Kidney epithelial cell (primary cell): ENCODE results near the gene PUSL1. TPM values are rescaled to one million over a fixed set of nuclear protein-coding genes. Genes with fewer than 3 reads are reported as not detected.

Experiments used
- DNase-seq: peaks from one replicate; pipeline ENCODE4 v3.0.0-alpha.2; 2010; ENCODE audit warnings: low read depth
- H3K27me3 ChIP-seq: 2 replicates; pipeline ENCODE4 v1.6.0; 2011; ENCODE audit warnings: low read length; ENCODE audit not compliant: control insufficient read depth, insufficient read depth
- H3K36me3 ChIP-seq: 2 replicates; pipeline ENCODE4 v1.5.1; 2011; ENCODE audit warnings: low read length; ENCODE audit not compliant: control insufficient read depth, insufficient read depth
- H3K4me3 ChIP-seq: 2 replicates; pipeline ENCODE4 v1.5.1; 2011; ENCODE audit warnings: low read depth, mild to moderate bottlenecking, control low read depth, low read length
- total RNA-seq: library from RNA; depleted of rRNA; stranded (reverse); fragments of >200 nt; gene quantifications from 2 replicates; pipeline ENCODE4 v1.2.3, GENCODE V29; 2015
- TF ChIP-seq, protein P1 (sequence below): IDR thresholded peaks from 2 replicates; pipeline ENCODE4 v1.5.1; 2011; ENCODE audit warnings: mild to moderate bottlenecking, moderate library complexity, low read length, control low read depth, inconsistent platforms; ENCODE audit not compliant: insufficient read depth, poor library complexity, severe bottlenecking

Gene PUSL1
- total RNA-seq, 1 donor from 2014 or later: 45.1 TPM

DNA sequence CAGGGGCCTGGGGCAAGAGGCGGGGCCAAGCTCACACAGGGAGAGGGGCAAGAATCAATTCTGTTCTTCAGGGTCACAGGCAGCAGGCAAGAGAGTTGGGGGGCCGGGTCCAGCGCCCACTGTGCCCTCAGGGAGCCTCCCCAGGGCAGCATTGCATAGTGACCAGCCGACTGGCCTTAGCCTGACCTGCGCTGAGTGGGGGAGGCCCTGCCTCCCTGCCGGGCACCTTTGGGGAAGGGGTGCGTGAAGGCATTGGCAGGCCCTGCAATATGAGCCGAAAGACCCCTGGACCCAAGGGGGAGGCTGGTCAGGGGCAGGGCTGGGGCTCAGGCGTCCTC lies 16.0 kb upstream of the PUSL1 start:
- Histone ChIP-seq H3K27me3 (peaks cover 10% of the 10 kb centered on the region), H3K36me3 (no peaks in the 10 kb centered on the region), H3K4me3 (no peak overlapping the region)
- TF ChIP-seq, protein P1, sequence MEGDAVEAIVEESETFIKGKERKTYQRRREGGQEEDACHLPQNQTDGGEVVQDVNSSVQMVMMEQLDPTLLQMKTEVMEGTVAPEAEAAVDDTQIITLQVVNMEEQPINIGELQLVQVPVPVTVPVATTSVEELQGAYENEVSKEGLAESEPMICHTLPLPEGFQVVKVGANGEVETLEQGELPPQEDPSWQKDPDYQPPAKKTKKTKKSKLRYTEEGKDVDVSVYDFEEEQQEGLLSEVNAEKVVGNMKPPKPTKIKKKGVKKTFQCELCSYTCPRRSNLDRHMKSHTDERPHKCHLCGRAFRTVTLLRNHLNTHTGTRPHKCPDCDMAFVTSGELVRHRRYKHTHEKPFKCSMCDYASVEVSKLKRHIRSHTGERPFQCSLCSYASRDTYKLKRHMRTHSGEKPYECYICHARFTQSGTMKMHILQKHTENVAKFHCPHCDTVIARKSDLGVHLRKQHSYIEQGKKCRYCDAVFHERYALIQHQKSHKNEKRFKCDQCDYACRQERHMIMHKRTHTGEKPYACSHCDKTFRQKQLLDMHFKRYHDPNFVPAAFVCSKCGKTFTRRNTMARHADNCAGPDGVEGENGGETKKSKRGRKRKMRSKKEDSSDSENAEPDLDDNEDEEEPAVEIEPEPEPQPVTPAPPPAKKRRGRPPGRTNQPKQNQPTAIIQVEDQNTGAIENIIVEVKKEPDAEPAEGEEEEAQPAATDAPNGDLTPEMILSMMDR: no peak
- DNase-seq: no peak

DNA sequence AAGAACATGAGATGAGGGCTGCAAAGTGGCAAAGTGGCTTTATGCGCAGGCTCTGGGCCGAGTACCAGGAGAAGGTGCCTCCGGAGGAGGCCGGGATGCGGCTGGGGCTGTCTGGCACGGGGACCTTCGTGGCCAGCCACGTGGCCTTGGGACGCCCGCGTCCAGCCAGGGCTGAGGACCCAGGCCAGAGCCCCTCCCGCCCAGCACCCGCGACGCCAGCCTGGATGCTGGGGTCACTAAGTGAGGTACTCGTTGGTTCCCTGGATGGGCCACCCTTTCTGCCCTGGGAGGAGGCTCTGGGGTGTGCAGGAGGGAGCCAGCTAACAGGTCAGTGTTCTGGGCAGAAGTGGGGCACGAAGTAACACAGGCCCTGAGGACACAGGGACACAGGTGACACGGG lies 15.5 kb upstream of the PUSL1 start:
- DNase-seq: no peak
- H3K27me3 ChIP-seq: peaks cover 5% of the 10 kb centered on the region
- H3K4me3 ChIP-seq: no peak overlapping the region
- no peaks in the 10 kb centered on the region for H3K36me3 ChIP-seq
- TF ChIP-seq, protein P1: no peak

DNA sequence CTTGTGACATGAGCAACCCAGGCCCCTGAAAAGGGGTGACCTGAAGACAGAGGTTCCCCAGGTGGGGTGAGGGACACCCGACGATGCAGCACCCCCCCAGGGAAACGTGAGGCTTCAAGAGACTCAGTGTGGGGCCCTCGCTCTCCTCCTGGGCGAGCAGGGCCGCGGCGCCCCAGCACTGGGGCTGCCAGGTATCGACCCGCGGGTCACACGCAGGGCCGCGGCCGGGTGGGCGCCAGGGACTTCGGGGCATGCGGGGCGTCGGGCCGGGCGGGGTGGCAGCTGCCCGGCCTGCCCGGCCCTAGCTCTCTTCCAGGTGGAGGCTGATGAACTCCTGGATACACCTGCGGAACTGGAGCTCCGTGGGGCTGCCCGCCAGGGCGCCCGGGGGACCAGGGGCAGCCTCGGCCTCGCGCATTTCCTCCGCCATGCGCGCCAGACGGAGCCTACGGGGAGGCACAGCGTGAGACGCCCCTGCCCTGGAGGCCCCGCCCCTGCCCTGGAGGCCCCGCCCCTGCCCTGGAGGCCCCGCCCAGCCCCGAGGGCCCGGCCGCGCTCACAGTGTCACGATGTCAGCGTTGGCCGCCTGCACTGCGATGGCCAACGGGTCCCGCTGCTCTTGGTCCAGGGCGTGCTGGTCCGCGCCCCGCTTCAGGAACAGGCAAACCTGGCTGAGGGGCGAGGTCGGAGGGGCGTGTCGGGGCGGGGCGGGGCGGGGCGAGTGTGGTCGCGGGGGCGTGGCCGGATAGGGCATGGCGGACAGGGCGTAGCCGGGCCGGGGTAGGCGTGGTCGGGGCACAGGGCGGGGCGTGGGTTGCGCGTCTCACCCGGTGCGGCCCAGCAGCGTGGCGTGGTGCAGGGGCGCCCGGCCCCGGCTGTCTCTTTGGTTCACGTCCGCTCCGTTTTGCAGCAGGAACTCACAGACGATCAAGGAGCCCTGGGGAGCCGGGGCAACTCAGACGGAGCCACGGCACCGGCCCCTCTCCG lies 14.8 kb upstream of the PUSL1 start:
- no peaks in the 10 kb centered on the region for H3K36me3 ChIP-seq
- peaks cover 5% of the 10 kb centered on the region for H3K27me3 ChIP-seq
- no peak for DNase-seq
- H3K4me3 ChIP-seq: no peak overlapping the region
- TF ChIP-seq, protein P1: no peak

DNA sequence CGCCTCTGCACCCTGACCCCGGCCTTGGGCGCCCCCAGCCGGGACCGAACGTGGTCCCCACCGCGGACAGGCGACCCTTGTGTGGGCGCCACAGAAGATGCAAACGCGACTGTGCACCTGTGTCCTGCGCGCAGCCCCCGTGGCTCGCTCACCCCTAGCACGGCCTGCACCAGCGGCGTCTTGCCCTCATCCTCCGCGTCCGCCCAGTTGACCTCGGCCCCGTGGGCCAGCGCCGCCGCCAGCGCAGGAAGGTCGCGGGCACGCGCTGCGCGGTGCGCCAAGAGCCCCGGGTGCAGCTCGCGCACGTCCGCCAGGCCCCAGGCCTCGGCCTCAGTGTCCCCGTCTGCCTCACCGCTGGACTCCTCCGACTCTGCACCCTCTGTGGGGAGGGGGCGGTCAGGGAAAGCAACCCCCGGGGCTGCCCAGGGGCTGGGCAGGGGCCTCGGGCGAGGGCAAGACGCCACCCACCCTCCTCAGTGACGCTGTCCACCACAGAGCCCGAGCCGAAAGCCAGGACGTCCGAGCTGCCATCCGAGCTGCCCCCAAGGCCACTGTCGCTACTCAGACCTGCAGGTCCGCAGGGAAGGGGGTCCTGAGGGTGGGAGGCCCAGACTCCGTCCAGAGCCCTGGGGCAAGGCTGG lies 14.0 kb upstream of the PUSL1 start:
- TF ChIP-seq, protein P1: no peak
- DNase-seq: no peak
- no peaks in the 10 kb centered on the region for H3K36me3 ChIP-seq
- peaks cover 5% of the 10 kb centered on the region for H3K27me3 ChIP-seq
- no peak overlapping the region for H3K4me3 ChIP-seq

DNA sequence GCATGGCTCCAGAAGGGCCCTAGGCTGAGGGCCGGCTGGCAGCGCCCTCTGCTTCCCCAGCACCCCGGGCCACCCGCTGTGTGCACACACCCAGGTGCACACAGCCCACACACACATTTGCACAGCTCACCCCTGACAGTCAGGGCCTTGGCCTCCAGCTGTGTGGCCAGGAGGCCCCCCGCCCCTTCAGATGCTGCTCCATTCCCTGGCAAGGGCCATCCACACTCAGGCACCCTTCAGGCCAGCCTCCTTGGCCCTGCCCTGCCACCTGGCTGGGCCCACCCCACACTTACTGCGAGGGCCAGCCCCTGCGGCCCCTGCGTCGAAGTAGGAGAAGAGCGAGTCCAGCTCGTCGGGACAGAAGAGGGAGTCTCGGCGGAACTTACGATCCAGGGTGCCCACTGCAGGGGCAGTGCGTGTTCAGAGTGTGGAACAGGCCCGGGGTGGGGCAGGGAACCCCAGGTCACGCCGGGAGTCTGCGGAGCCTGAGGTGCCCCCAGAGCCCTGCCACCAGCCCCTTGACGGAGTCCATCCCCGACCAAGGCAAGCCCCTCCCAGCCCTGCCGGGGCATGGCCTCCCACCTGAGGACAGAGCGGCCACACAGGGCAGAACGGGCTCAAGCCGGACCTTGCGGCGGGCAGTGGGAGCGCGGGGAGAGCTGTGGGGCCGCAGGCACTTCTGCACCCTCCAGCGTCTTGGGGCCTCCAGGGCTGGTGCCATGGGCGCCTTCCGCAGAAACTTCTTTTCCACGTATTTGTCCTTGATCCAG lies 13.1 kb upstream of the PUSL1 start:
- DNase-seq: no peak
- Histone ChIP-seq H3K36me3 (no peaks in the 10 kb centered on the region), H3K27me3 (peaks cover 5% of the 10 kb centered on the region), H3K4me3 (no peak overlapping the region)
- TF ChIP-seq, protein P1: no peak
